IPS-18c (cell line): ENCODE data around the gene INO80.

Experiments
- H3K4me3 ChIP-seq: 2 replicates; pipeline ENCODE4 v1.7.0; 2013; ENCODE audit warnings: low read depth, mild to moderate bottlenecking, low read length, moderate library complexity; ENCODE audit not compliant: insufficient read depth
- H3K9me3 ChIP-seq: one replicate; pipeline ENCODE4 v1.6.1; 2013; ENCODE audit warnings: mild to moderate bottlenecking, low read length, moderate library complexity; ENCODE audit not compliant: control insufficient read depth, insufficient read depth

Gene INO80

GRCh38 chr15:41024131-41024530, 91.9 kb downstream of the INO80 start:
- Histone ChIP-seq H3K9me3 (no peaks in the 10 kb centered on the region), H3K4me3 (no peak overlapping the region)

GRCh38 chr15:41022487-41023090, 93.5 kb downstream of the INO80 start:
- no peaks in the 10 kb centered on the region for H3K9me3 ChIP-seq
- H3K4me3 ChIP-seq, result no peak overlapping the region

- Histone ChIP-seq H3K9me3 (no peaks in the 10 kb centered on the region), H3K4me3 (no peak overlapping the region)
These were observed 95.3 kb downstream of the INO80 start for GRCh38 chr15:41020829-41021228.

GRCh38 chr15:41020311-41020710, 95.8 kb downstream of the INO80 start:
- Histone ChIP-seq H3K4me3 (no peak overlapping the region), H3K9me3 (no peaks in the 10 kb centered on the region)

- no peaks in the 10 kb centered on the region for H3K9me3 ChIP-seq
- H3K4me3 ChIP-seq, result no peak overlapping the region
These were observed 96.9 kb downstream of the INO80 start for GRCh38 chr15:41019174-41019573.

GRCh38 chr15:41018534-41018933, 97.5 kb downstream of the INO80 start:
- no peaks in the 10 kb centered on the region for H3K9me3 ChIP-seq
- H3K4me3 ChIP-seq, result no peak overlapping the region

- no peaks in the 10 kb centered on the region for H3K9me3 ChIP-seq
- no peak overlapping the region for H3K4me3 ChIP-seq
These were observed 98.9 kb downstream of the INO80 start for GRCh38 chr15:41017066-41017735.

GRCh38 chr15:41013691-41014414, 102.2 kb downstream of the INO80 start:
- Histone ChIP-seq H3K9me3 (no peaks in the 10 kb centered on the region), H3K4me3 (no peak overlapping the region)

GRCh38 chr15:41011055-41011815, 104.8 kb downstream of the INO80 start:
- Histone ChIP-seq H3K9me3 (peaks cover 2% of the 10 kb centered on the region), H3K4me3 (no peak overlapping the region)

- Histone ChIP-seq H3K4me3 (no peak overlapping the region), H3K9me3 (peaks cover 2% of the 10 kb centered on the region)
These were observed 105.7 kb downstream of the INO80 start for GRCh38 chr15:41010345-41010744.

GRCh38 chr15:41006479-41006878, 109.6 kb downstream of the INO80 start:
- no peak overlapping the region for H3K4me3 ChIP-seq
- H3K9me3 ChIP-seq, result peaks cover 2% of the 10 kb centered on the region

- Histone ChIP-seq H3K4me3 (no peak overlapping the region), H3K9me3 (peaks cover 2% of the 10 kb centered on the region)
These were observed 111.6 kb downstream of the INO80 start for GRCh38 chr15:41004490-41004889.

- H3K4me3 ChIP-seq, result no peak overlapping the region
- no peaks in the 10 kb centered on the region for H3K9me3 ChIP-seq
These were observed 114.4 kb downstream of the INO80 start for GRCh38 chr15:41001524-41002214.

- Histone ChIP-seq H3K4me3 (no peak overlapping the region), H3K9me3 (no peaks in the 10 kb centered on the region)
These were observed 116.9 kb downstream of the INO80 start for GRCh38 chr15:40999190-40999589.

GRCh38 chr15:40995656-40996055, 120.4 kb downstream of the INO80 start:
- H3K9me3 ChIP-seq, result no peaks in the 10 kb centered on the region
- H3K4me3 ChIP-seq, result no peak overlapping the region

- no peak overlapping the region for H3K4me3 ChIP-seq
- no peaks in the 10 kb centered on the region for H3K9me3 ChIP-seq
These were observed 123.3 kb downstream of the INO80 start for GRCh38 chr15:40992825-40993224.

GRCh38 chr15:40992241-40992741, 123.8 kb downstream of the INO80 start:
- no peaks in the 10 kb centered on the region for H3K9me3 ChIP-seq

More at GRCh38 chr15:40992241-40992741, 123.8 kb downstream of the INO80 start:
- no peak overlapping the region for H3K4me3 ChIP-seq
